NCI-H1694 (cell line): ENCODE measurements around the gene PDXK.
"Not testable (repeated sequence)": the region's sequence is repeated elsewhere in the genome, so short reads cannot be mapped to it uniquely, and the experiment has no call there.

ENCODE experiments used
- DNase-seq: peaks from one replicate; lab custom pipeline; 2025; lab: John Stamatoyannopoulos, UW

Gene PDXK

GRCh38 chr21:43697758-43698643 lies 20.9 kb upstream of the PDXK start:
- DNase-seq: no peak

GRCh38 chr21:43699492-43699777 lies 19.5 kb upstream of the PDXK start:
- not testable (repeated sequence) for DNase-seq

- DNase-seq: no peak
Measured at GRCh38 chr21:43699933-43700599, 18.9 kb upstream of the PDXK start.

DNA sequence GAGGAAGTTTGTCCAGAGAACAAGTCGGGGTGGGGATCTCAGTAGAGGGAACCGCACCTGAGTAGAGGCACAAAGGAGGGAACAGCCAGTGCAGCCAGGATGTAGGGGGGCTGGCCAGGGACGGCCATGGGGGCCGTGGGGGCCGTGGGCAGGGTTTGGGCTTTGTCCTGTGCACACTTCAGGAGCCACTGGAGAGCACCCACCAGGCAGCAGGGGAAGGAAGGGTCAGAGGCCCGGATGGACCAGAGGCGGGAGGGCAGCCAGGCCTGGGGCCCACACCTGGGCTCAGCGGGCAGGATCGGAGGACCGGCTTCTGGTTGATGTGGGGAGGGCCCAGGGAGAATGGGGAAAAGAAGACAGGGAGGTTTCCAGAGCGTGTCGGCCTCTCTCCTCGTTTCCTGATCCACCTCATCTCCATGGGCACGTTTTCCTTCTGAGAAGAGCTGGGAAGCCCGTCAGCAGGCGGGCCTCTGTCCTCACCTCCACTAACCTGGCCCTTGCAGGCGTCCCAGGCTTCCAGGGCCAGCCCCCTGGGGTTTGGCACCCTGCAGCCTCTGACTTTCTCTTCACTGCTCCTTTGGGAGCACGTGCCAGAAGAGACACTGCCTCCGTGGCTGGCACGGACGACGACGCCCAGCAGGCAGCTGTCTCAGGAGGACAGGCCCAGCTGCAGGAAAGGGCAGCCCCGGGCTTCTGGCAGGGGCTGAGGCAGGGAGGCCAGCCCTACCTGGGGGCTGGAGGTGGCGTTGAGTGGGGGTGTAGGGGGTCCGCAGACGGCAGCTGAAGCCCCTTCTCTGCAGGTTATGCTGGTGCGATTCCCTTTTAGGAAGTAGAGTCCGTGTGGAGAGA lies 16.8 kb upstream of the PDXK start:
- no peak for DNase-seq

- no peak for DNase-seq
Measured at GRCh38 chr21:43702785-43703034, 16.2 kb upstream of the PDXK start.

DNA sequence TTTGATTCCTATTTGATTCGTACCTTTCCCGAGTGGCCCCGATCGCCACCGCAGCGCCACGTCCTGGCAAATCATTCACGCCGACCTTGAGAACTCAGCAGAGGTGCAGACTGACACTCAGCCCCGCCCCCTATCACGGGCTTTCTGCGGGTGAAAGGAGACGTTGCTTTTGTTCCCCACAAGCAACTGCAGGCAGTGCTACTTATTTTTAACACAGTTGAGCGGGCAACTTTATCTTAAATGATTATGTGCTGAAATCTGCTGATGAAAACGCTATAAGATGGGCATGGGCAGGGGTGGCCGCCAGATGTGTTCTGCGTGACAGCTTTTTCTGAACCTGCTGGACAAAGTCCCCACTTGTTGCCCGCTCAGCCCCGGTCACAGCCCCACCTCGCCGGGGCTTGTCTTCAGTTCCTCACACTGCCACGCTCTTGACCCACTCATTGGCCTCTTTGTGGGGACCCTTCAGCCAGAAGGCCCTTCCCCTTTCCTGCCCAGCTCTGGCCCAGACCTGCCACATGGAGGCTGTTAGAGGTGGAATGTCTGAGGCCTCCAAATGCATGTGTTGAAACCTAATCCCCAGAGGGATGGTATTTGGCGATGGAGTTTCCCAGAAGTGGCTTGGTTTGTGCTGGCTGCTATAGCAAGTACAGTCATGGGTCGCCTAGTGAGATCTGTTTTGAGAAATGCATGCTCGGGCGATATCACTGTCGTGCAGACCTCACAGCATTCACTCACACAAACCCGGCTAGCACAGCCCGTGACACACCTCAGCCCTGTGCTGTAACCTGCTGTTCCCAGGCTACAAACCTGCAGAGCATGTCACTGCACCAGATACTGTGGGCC lies 15.7 kb upstream of the PDXK start:
- no peak for DNase-seq

DNA sequence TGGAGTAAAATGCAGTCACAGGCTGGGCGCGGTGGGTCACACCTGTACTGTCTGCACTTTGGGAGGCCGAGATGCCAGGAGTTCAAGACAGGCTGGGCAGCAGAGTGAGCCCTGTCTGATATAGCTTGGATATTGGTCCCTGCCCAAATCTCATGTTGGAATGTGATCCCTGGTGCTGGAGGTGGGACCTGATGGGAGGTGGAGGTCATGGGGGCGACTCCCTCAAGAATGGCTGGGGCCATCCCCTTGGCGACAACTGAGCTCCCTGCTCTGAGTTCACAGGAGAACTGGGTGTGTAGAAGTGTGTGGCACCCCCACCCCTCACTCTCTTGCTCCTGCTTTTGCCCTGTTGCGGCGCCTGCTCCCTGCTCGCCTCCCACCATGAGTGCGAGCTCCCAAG lies 11.5 kb upstream of the PDXK start:
- DNase-seq: no peak

DNA sequence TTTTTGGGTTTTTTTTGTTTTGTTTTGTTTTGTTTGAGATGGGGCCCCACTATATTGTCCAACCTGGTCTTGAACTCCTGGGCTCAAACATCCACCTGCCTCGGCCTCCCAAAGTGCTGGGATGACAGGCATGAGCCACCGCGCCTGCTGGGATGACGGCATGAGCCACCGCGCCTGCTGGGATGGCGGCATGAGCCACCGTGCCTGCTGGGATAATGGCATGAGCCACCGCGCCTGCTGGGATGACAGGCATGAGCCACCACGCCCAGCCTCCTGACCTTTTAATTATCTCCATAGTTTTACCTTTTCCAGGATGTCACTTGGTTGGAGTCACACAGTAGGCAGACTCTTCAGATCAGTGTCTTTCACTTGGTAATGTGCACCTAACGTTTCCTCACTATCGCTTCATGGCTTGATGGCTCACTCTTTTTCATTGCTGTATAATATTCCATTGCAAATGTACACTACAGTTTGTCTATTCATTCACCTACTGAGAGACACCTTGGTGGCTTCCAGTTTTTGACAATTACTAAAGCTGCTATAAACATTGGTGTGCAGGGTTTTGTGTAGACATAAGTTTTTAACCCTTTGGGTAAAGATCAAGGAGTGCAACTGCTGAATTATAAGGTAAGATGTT lies 10.1 kb upstream of the PDXK start:
- DNase-seq: no peak

- no peak for DNase-seq
Measured at GRCh38 chr21:43712268-43712942, 6.5 kb upstream of the PDXK start.

- DNase-seq: not testable (repeated sequence)
Measured at GRCh38 chr21:43713123-43713522, 5.8 kb upstream of the PDXK start.

GRCh38 chr21:43716376-43717165 lies 2.4 kb upstream of the PDXK start:
- no peak for DNase-seq

DNA sequence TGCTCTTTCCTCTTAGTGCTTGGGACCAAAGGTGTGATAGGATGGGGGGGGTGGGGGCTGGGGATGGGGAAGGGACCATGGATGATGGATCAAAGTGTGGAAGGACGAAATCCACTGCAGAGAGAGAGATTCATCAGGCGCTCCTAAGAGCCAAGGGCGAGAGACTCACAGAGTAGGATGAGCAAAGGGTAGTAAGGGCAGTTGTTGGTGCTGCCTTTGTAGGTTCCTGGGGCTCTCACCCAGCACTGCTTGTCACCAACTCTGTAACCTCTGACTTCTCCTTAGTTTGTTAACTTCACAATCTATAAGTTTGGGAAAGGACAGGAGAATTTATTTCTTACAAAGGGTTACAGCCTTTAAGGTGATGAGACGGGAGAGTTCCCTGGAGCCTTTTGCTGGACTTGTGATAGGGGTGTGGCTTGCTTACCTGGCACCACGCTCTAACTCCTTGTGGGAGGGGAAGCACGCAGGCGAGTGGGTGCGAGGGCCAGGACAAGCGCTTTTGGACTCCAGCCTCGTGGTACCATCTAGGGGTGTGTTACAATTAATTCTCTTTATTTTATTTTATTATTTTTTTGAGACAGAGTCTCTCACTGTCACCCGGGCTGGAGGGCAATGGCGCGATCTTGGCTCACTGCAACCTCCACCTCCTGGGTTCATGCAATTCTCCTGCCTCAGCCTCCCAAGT lies 1.6 kb upstream of the PDXK start:
- no peak for DNase-seq

GRCh38 chr21:43717967-43718871 lies 710 bp upstream of the PDXK start:
- no peak for DNase-seq

DNA sequence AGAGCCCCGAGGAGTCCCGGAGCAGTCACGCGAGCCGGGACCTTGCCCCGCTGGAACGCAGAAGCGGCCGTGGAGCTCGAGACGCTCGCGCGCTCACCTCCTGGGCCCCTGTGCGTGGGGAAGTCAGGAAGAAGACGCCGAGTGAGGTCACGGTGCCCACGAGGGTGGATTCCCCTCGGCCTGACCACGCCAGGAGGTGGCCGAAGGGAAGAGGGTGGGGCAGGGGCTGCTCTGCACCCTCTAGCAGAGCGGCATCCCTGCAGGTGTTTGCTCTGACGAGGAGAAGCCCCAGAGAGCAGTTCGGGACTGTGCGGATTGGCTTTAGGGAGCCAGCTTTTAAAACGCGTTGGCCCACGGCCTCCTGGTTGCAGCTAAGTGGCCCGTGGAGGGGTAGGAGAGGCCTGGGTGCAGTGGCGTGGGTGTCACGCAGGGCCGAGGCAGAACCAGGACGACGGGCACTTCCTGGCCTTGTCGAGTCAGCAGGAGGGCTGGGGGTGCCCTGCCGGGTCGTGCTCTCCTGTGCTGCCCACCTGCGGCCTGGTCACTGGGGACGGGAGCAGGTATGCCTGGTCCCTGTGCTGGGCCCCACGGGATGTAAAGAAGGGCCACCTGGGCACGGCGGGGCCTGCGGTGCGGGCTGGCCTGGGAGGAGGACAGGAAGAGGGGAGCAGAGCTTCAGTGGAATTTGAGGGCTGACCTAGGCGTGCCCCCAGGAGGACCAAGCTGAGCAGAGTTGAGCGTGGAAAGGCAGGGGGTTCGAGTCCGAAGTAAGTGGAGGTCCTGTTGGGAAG lies 1.0 kb downstream of the PDXK start:
- no peak for DNase-seq

- no peak for DNase-seq
Measured at GRCh38 chr21:43720539-43721166, 1.7 kb downstream of the PDXK start.

- DNase-seq: no peak
Measured at GRCh38 chr21:43721206-43721605, 2.3 kb downstream of the PDXK start.

DNA sequence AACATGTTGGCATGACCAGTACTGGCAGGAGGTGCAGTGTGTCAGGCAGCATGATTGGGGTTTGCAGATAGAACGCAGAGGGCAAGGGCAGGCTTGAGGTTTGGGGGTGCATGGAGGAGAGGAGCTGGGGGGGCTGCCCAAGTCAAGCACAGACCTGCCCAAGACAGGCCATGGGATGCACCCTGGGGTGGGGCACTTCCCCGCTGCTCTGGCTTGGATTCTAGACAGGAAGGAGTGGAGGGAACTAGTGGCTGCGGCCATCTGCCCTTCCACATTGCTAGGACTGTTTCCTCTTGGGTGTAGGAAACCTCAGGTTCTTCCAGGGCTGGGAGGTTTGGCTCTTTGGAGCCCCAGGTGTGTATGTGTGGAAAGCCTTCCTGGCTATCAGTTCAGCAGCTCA lies 3.0 kb downstream of the PDXK start:
- no peak for DNase-seq
